Neural progenitor cell (in vitro differentiated cells): ENCODE results near the gene CDC42BPA. TPM values are rescaled to one million over a fixed set of nuclear protein-coding genes. Genes with fewer than 3 reads are reported as not detected.

Experiments used
- DNase-seq: peaks from one replicate; pipeline ENCODE4 v3.0.0-alpha.2; 2016; ENCODE audit warnings: low spot score
- H2AFZ ChIP-seq: fragments of 200-600 bp; sonication (generic); replicated peaks from 2 replicates; pipeline ENCODE4 v1.6.1; 2016; ENCODE audit warnings: antibody characterized with exemption
- H3F3A ChIP-seq: fragments of 200-600 bp; sonication (generic); 2 replicates; pipeline ENCODE4 v1.6.1; 2016; ENCODE audit warnings: antibody characterized with exemption, low read depth
- H3K27ac ChIP-seq: fragments of 200-600 bp; sonication (generic); 2 replicates; pipeline ENCODE4 v1.5.1; 2016; ENCODE audit warnings: mild to moderate bottlenecking
- H3K27me3 ChIP-seq: fragments of 200-600 bp; sonication (generic); 2 replicates; pipeline ENCODE4 v1.6.1; 2016; ENCODE audit warnings: mild to moderate bottlenecking, moderate library complexity
- H3K36me3 ChIP-seq: fragments of 200-600 bp; sonication (generic); 2 replicates; pipeline ENCODE4 v1.5.1; 2016
- H3K4me1 ChIP-seq: fragments of 200-600 bp; sonication (generic); 2 replicates; pipeline ENCODE4 v1.6.1; 2016; ENCODE audit warnings: mixed run types
- H3K4me2 ChIP-seq: fragments of 200-600 bp; sonication (generic); 2 replicates; pipeline ENCODE4 v1.6.1; 2016
- H3K4me3 ChIP-seq: fragments of 200-600 bp; sonication (generic); 2 replicates; pipeline ENCODE4 v1.5.1; 2016
- H3K79me2 ChIP-seq: fragments of 200-600 bp; sonication (generic); 2 replicates; pipeline ENCODE4 v1.6.1; 2016; ENCODE audit warnings: low read depth
- H3K9ac ChIP-seq: fragments of 200-600 bp; sonication (generic); 2 replicates; pipeline ENCODE4 v1.6.1; 2016
- H3K9me3 ChIP-seq: fragments of 200-600 bp; sonication (generic); 2 replicates; pipeline ENCODE4 v1.5.1; 2016; ENCODE audit warnings: low read depth
- H4K20me1 ChIP-seq: fragments of 200-600 bp; sonication (generic); 2 replicates; pipeline ENCODE4 v1.6.1; 2016; ENCODE audit warnings: low read depth
- H3K27ac Mint-ChIP-seq: 3 replicates; pipeline ENCODE4 v1.8.0; 2021; ENCODE audit warnings: mixed read lengths
- H3K27me3 Mint-ChIP-seq: 2 replicates; pipeline ENCODE4 v1.8.0; 2022; ENCODE audit warnings: low read depth, mild to moderate bottlenecking, inconsistent platforms, moderate library complexity, mixed read lengths; ENCODE audit not compliant: insufficient read depth
- H3K36me3 Mint-ChIP-seq: 3 replicates; pipeline ENCODE4 v1.8.0; 2021; ENCODE audit warnings: mixed read lengths
- H3K4me1 Mint-ChIP-seq: 3 replicates; pipeline ENCODE4 v1.8.0; 2021; ENCODE audit warnings: mixed read lengths
- H3K4me3 Mint-ChIP-seq: 3 replicates; pipeline ENCODE4 v1.8.0; 2021; ENCODE audit warnings: mild to moderate bottlenecking, moderate library complexity, mixed read lengths
- H3K9me3 Mint-ChIP-seq: 3 replicates; pipeline ENCODE4 v1.8.0; 2020; ENCODE audit warnings: mixed read lengths
- CTCF ChIP-seq: fragments of 200-600 bp; sonication (generic); IDR thresholded peaks from 2 replicates; pipeline ENCODE4 v1.5.1; 2017; ENCODE audit warnings: antibody characterized with exemption, mild to moderate bottlenecking
- EZH2 ChIP-seq: fragments of 200-600 bp; sonication (generic); IDR thresholded peaks from 2 replicates; pipeline ENCODE4 v1.6.1; 2017; ENCODE audit warnings: antibody characterized with exemption, mild to moderate bottlenecking, moderate library complexity
- EZH2phosphoT487 ChIP-seq: fragments of 200-600 bp; sonication (generic); IDR thresholded peaks from 2 replicates; pipeline ENCODE4 v1.6.1; 2017; ENCODE audit warnings: antibody characterized with exemption
- total RNA-seq: library from RNA; depleted of rRNA; stranded (reverse); fragments of >200 nt; gene quantifications from 2 replicates; pipeline ENCODE4 v1.2.3, GENCODE V29; 2015; ENCODE audit warnings: low replicate concordance

The CDC42BPA gene
- total RNA-seq, 1 donor from 2014 or later, result 54.7 TPM

- H3K27me3 ChIP-seq, result no peaks in the 10 kb centered on the region
- H3K4me2 ChIP-seq, result no peak overlapping the region
- Mint-ChIP-seq H3K9me3 (peaks cover 2% of the 10 kb centered on the region), H3K27me3 (no peaks in the 10 kb centered on the region), H3K4me3 (no peak overlapping the region), H3K4me1 (no peaks in the 10 kb centered on the region), H3K27ac (no peak overlapping the region), H3K36me3 (peaks cover 11% of the 10 kb centered on the region)
- no peaks in the 10 kb centered on the region for H3K36me3 ChIP-seq
- no peaks in the 10 kb centered on the region for H3K9me3 ChIP-seq
- H4K20me1 ChIP-seq, result no peaks in the 10 kb centered on the region
- H3F3A ChIP-seq, result no peaks in the 10 kb centered on the region
- no peak overlapping the region for H2AFZ ChIP-seq
- H3K27ac ChIP-seq, result no peak overlapping the region
- H3K4me3 ChIP-seq, result no peak overlapping the region
- H3K79me2 ChIP-seq, result peaks cover 5% of the 10 kb centered on the region
- no peak overlapping the region for H3K9ac ChIP-seq
- TF ChIP-seq EZH2phosphoT487, result no peak
- TF ChIP-seq EZH2, result no peak
- no peak for TF ChIP-seq CTCF
- H3K4me1 ChIP-seq, result no peaks in the 10 kb centered on the region
- no peak for DNase-seq
These were observed 106.1 kb downstream of the CDC42BPA start for GRCh38 chr1:227212164-227212563.

GRCh38 chr1:227210604-227211003 is 107.7 kb downstream of the CDC42BPA start:
- no peak overlapping the region for H3K4me3 Mint-ChIP-seq

GRCh38 chr1:227197064-227197463 is 121.2 kb downstream of the CDC42BPA start:
- Histone ChIP-seq H3K9me3 (no peaks in the 10 kb centered on the region), H3F3A (no peaks in the 10 kb centered on the region), H2AFZ (no peak overlapping the region), H4K20me1 (no peaks in the 10 kb centered on the region), H3K4me1 (no peaks in the 10 kb centered on the region), H3K27ac (no peak overlapping the region), H3K4me2 (no peak overlapping the region), H3K27me3 (no peaks in the 10 kb centered on the region), H3K36me3 (peaks cover 8% of the 10 kb centered on the region), H3K79me2 (no peaks in the 10 kb centered on the region), H3K4me3 (no peak overlapping the region), H3K9ac (no peak overlapping the region)
- Mint-ChIP-seq H3K9me3 (no peaks in the 10 kb centered on the region), H3K27ac (no peak overlapping the region), H3K4me1 (no peaks in the 10 kb centered on the region), H3K36me3 (peaks cover 19% of the 10 kb centered on the region), H3K27me3 (no peaks in the 10 kb centered on the region), H3K4me3 (no peak overlapping the region)
- no peak for TF ChIP-seq EZH2phosphoT487
- no peak for TF ChIP-seq CTCF
- no peak for TF ChIP-seq EZH2
- no peak for DNase-seq

More at GRCh38 chr1:227210604-227211003, 107.7 kb downstream of the CDC42BPA start:
- Histone ChIP-seq H2AFZ (no peak overlapping the region), H3F3A (no peaks in the 10 kb centered on the region), H3K27me3 (no peaks in the 10 kb centered on the region), H3K79me2 (peaks cover 5% of the 10 kb centered on the region), H3K9ac (no peak overlapping the region), H4K20me1 (no peaks in the 10 kb centered on the region), H3K9me3 (no peaks in the 10 kb centered on the region), H3K27ac (no peak overlapping the region), H3K4me3 (no peak overlapping the region), H3K4me1 (no peaks in the 10 kb centered on the region), H3K36me3 (no peaks in the 10 kb centered on the region), H3K4me2 (no peak overlapping the region)
- Mint-ChIP-seq H3K4me1 (no peaks in the 10 kb centered on the region), H3K36me3 (peaks cover 11% of the 10 kb centered on the region), H3K27ac (no peak overlapping the region), H3K9me3 (peaks cover 2% of the 10 kb centered on the region), H3K27me3 (no peaks in the 10 kb centered on the region)
- no peak for DNase-seq
- TF ChIP-seq EZH2phosphoT487, result no peak
- no peak for TF ChIP-seq EZH2
- no peak for TF ChIP-seq CTCF
